Stimulated activated CD4-positive, alpha-beta T cell treated with anti-CD3 and anti-CD28 coated beads, Interleukin-15, amount 100 ng/mL, for 1 hour (primary cell): ENCODE data around the gene MR1.

ENCODE experiments used
- DNase-seq, 2 donors: peaks; one replicate each; pipeline ENCODE4 v3.0.0-alpha.2; 2020; ENCODE audit warnings: low read depth in 1 of 2, low spot score in 1 of 2

Gene MR1

GRCh38 chr1:181106479-181106878 is 72.7 kb downstream of the MR1 start:
- no peak for DNase-seq

- no peak for DNase-seq
These were observed 73.9 kb downstream of the MR1 start for GRCh38 chr1:181107711-181108110.

- DNase-seq = no peak
These were observed 74.6 kb downstream of the MR1 start for GRCh38 chr1:181108304-181108867.

- no peak for DNase-seq
These were observed 76.2 kb downstream of the MR1 start for GRCh38 chr1:181110013-181110412.
